Measurements from ENCODE around the gene ADI1.

Gene ADI1

DNA sequence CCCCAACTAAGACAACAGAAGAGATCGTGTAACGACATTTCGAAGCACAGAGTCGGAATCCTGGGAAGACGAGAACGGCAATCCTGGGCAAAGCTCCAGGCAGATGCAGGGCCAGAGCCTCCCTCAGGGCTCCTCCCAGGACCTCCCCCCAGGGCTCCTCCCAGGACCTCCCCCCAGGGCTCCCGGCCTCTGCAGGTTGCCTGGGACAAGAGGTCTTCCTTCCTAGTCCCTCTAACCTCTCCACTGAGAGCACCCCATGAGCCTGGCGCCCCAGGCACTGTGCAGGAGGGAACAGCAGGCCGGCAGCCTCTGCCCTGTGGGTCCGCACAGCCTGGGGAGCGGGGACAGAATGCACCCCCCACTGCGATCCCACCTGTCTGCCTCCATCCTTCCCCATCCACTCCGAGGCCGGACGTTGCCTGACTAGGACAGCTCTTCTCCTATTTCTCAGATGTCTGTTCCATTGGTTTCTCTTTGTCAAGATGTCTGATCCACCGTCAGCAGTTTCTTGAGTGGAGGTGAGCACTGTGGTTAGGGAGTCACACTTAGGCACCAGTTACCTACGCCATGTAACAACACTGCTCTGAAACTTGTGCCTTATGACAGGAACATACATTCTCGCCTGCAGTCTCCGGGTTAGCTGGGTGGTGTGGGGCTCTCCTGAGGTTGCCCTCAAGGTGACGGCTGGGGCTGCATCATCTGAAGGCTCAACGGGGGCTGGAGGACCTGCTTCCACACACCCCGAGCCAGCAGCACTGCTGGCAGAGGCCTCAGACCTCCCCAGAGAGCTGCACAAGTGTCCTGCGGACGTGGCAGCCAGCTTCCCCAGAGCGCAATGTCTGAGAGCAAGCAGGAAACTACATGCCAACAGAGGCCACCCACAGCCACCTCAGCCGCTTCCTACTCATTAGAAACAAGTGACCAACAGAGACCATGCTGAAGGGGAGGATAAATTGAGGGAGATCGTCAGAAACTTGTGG is 28.9 kb downstream of the ADI1 start:
- TF ChIP-seq SPI1 (IDR thresholded peaks at IDR 0.05; ENCODE audit: borderline replicate concordance, low read depth) (no peak), GABPA (IDR thresholded peaks at IDR 0.05; ENCODE audit: low read depth) (no peak), POLR2AphosphoS5 (IDR thresholded peaks at IDR 0.05; ENCODE audit: low read depth) (no peak)
- TF ChIP-seq, protein P1, sequence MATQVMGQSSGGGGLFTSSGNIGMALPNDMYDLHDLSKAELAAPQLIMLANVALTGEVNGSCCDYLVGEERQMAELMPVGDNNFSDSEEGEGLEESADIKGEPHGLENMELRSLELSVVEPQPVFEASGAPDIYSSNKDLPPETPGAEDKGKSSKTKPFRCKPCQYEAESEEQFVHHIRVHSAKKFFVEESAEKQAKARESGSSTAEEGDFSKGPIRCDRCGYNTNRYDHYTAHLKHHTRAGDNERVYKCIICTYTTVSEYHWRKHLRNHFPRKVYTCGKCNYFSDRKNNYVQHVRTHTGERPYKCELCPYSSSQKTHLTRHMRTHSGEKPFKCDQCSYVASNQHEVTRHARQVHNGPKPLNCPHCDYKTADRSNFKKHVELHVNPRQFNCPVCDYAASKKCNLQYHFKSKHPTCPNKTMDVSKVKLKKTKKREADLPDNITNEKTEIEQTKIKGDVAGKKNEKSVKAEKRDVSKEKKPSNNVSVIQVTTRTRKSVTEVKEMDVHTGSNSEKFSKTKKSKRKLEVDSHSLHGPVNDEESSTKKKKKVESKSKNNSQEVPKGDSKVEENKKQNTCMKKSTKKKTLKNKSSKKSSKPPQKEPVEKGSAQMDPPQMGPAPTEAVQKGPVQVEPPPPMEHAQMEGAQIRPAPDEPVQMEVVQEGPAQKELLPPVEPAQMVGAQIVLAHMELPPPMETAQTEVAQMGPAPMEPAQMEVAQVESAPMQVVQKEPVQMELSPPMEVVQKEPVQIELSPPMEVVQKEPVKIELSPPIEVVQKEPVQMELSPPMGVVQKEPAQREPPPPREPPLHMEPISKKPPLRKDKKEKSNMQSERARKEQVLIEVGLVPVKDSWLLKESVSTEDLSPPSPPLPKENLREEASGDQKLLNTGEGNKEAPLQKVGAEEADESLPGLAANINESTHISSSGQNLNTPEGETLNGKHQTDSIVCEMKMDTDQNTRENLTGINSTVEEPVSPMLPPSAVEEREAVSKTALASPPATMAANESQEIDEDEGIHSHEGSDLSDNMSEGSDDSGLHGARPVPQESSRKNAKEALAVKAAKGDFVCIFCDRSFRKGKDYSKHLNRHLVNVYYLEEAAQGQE (IDR thresholded peaks at IDR 0.05; ENCODE audit: insufficient replicate concordance, low read depth) = no peak
- TF ChIP-seq, protein P2, sequence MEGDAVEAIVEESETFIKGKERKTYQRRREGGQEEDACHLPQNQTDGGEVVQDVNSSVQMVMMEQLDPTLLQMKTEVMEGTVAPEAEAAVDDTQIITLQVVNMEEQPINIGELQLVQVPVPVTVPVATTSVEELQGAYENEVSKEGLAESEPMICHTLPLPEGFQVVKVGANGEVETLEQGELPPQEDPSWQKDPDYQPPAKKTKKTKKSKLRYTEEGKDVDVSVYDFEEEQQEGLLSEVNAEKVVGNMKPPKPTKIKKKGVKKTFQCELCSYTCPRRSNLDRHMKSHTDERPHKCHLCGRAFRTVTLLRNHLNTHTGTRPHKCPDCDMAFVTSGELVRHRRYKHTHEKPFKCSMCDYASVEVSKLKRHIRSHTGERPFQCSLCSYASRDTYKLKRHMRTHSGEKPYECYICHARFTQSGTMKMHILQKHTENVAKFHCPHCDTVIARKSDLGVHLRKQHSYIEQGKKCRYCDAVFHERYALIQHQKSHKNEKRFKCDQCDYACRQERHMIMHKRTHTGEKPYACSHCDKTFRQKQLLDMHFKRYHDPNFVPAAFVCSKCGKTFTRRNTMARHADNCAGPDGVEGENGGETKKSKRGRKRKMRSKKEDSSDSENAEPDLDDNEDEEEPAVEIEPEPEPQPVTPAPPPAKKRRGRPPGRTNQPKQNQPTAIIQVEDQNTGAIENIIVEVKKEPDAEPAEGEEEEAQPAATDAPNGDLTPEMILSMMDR (IDR thresholded peaks at IDR 0.05; ENCODE audit: insufficient read depth, low read length) = no peak
- peak in 1 of 2 experiments; percentile 16 for DNase-seq (ENCODE audit: low read depth in 1 of 2, low spot score in 1 of 2)
- H3K27ac ChIP-seq (replicated peaks) = no peak overlapping the region
- H3K27me3 ChIP-seq (ENCODE audit: insufficient read depth, poor library complexity, severe bottlenecking) = no peaks in the 10 kb centered on the region
- no peak overlapping the region for H3K4me3 ChIP-seq (replicated peaks; ENCODE audit: insufficient read depth, low read length)

- DNase-seq (ENCODE audit: low read depth in 1 of 2, low spot score in 1 of 2) = no peak
- no peak overlapping the region for H3K4me3 ChIP-seq (replicated peaks; ENCODE audit: insufficient read depth, low read length)
- H3K27ac ChIP-seq (replicated peaks) = no peak overlapping the region
- no peaks in the 10 kb centered on the region for H3K27me3 ChIP-seq (ENCODE audit: insufficient read depth, poor library complexity, severe bottlenecking)
- peak; percentile 22; the same call in 1 of the 2 replicates for TF ChIP-seq POLR2AphosphoS5 (IDR thresholded peaks at IDR 0.05; ENCODE audit: low read depth)
- TF ChIP-seq, protein P2 (IDR thresholded peaks at IDR 0.05; ENCODE audit: insufficient read depth, low read length) = no peak
Observed at GRCh38 chr2:3489764-3490115, 29.6 kb downstream of the ADI1 start.

DNA sequence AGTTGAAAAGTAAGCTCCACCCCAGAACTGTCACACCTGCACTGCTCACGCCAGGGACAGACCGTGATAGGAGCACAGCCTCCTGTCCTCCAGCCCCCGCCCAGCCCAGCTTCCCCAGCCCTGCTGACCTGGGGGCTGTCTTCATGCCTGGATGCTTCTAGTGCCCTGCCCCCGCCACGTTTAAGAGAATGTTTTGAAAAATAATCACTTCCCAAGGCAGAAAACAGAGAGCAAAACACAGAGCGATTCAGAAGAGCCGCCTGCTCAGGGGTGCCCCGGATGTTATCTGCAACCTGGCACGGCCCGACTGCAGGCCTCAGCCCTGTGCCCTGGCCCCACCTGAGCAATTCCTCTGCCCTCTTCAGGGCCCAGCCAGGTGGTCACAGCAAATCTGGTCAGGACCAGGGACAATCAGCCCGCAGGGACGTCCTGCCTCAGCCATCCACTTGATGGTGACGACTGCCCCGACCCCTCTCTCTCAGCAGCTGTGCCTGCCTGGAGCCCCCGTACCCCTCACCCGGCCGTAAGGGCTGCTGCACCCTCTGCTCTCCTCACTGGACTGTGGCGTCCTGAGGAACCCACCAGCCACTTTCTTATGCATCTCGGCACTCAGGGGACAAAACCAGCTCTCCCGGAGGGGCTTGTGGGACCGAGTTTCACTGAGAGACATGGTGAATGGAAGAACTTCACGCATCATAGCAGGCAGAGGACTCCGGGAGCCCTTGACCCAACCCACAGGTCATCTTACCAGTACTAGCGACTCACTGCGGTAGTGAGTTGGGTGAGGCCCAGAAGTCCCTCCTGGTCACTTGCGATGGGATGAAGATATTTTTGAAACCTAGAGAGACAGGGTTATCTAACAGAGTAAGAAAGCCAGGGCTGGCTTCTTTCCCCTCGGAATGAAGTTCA is 30.2 kb downstream of the ADI1 start:
- Histone ChIP-seq H3K4me3 (replicated peaks; ENCODE audit: insufficient read depth, low read length) (no peak overlapping the region), H3K27ac (replicated peaks) (no peak overlapping the region), H3K27me3 (ENCODE audit: insufficient read depth, poor library complexity, severe bottlenecking) (no peaks in the 10 kb centered on the region)
- no peak for TF ChIP-seq SPI1 (IDR thresholded peaks at IDR 0.05; ENCODE audit: borderline replicate concordance, low read depth)
- TF ChIP-seq, protein P2 (IDR thresholded peaks at IDR 0.05; ENCODE audit: insufficient read depth, low read length) = no peak
- TF ChIP-seq, protein P1 (IDR thresholded peaks at IDR 0.05; ENCODE audit: insufficient replicate concordance, low read depth) = no peak
- TF ChIP-seq POLR2AphosphoS5 (IDR thresholded peaks at IDR 0.05; ENCODE audit: low read depth) = no peak
- no peak for TF ChIP-seq GABPA (IDR thresholded peaks at IDR 0.05; ENCODE audit: low read depth)
- no peak for DNase-seq (ENCODE audit: low read depth in 1 of 2, low spot score in 1 of 2)

Measured in HL-60 (cell line).